VCaP (cell line): ENCODE measurements around the gene GLOD4.
A peak's percentile ranks its signal among the peaks of the same experiment; 100 is the strongest.

ENCODE experiments used
- H3K27ac ChIP-seq: fragments of 450-650 bp; 2 replicates; pipeline ENCODE4 v1.5.1; 2017
- CTCF ChIP-seq: fragments of 450-650 bp; conservative IDR thresholded peaks from 2 replicates; pipeline ENCODE4 v1.5.1; 2017; ENCODE audit warnings: mild to moderate bottlenecking, moderate library complexity

Gene GLOD4

DNA sequence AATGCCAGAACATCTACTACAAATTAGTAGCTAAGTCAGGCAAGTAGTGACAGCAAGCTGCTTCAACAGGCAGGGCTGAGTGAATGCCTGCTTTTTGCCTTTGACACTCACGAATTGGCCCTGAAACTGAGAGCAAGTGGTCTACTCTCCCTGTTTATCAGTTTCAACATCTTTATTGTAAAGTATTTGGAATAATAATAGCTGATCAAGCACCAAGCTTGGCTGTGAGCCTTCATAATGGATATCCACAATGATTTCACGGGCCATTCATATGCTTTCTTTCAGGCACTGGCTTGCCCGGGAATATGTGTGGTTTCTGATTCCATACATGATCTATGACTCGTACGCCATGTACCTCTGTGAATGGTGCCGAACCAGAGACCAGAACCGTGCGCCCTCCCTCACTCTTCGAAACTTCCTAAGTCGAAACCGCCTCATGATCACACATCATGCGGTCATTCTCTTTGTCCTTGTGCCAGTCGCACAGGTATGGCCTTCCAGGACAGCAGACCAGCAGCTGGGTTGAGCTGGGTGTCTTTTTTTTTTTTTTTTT, 44.4 kb downstream of the GLOD4 start:
- H3K27ac ChIP-seq: no peak overlapping the region
- TF ChIP-seq CTCF: no peak

GRCh38 chr17:733743-734142, 48.3 kb downstream of the GLOD4 start:
- no peak for TF ChIP-seq CTCF
- peak overlapping the region; percentile 98 for H3K27ac ChIP-seq

DNA sequence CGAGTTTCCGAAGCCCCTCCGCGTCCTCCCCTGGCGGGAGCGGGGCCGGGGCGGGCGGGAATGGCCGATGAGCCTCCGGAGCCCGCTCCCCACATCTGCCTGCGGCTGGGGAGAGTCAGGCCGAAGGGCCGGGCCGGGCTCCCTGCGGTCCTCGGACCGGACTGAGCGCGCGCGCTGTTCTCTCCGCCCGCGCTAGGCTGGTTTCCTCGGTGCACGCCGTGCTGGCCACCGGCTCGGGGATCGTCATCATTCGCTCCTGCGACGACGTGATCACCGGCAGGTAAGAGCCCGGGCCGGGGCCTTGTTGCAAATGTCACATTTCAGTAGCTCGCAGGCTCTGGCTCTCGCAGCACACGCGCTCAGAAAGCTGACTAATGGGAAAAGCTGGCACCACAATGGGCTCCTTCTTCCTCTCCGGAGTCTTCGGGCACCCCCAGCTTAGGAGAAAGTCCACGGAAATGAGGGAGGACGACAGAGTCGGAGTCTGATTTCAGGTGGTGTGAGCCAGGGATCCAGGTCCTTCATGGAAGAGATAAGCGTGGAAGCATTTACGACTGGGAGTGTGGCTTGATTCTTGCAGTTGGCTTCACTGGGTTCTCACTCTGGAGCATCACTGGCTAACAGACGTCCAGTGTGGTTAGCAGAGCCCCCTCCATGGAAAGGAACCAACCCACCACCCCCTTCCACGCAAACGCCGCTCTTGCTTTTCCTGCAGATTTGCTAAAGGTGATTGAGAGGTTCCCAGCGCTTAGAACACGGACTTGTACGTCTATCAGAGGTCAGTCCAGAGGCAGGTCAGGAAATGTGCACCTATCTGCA, 49.0 kb downstream of the GLOD4 start:
- H3K27ac ChIP-seq: peak overlapping the region; percentile 98
- TF ChIP-seq CTCF: no peak

- H3K27ac ChIP-seq: peak within 1 kb of the TSS; percentile 98
These were observed 49.8 kb downstream of the GLOD4 start, which contains the start of gene TLCD3A for GRCh38 chr17:732067-732901. TLCD3A (plus strand) TSS chr17:732596; CDS start chr17:732648, 52 bp downstream.

GRCh38 chr17:731644-732066, 50.4 kb downstream of the GLOD4 start:
- H3K27ac ChIP-seq: peak overlapping the region; percentile 98
- TF ChIP-seq CTCF: no peak

More at GRCh38 chr17:732067-732901, 49.8 kb downstream of the GLOD4 start, which contains the start of gene TLCD3A:
- no peak for TF ChIP-seq CTCF

- no peak for TF ChIP-seq CTCF
- no peak overlapping the region for H3K27ac ChIP-seq
These were observed 53.2 kb downstream of the GLOD4 start for GRCh38 chr17:728911-729310.
